H9 (cell line): ENCODE measurements around the gene HLA-DMA. TPM values are rescaled to one million over a fixed set of nuclear protein-coding genes. Genes with fewer than 3 reads are reported as not detected.

Experiments
- DNase-seq: peaks from one replicate; pipeline ENCODE4 v3.0.0-alpha.2; 2017
- H2AFZ ChIP-seq: one replicate; pipeline ENCODE4 v1.6.1; 2013; ENCODE audit warnings: mild to moderate bottlenecking, low read length, control low read depth, moderate library complexity
- H2AK5ac ChIP-seq: 2 replicates; pipeline ENCODE4 v1.6.1; 2013; ENCODE audit warnings: low read length, control low read depth, mixed read lengths; ENCODE audit not compliant: insufficient read length
- H2BK120ac ChIP-seq: one replicate; pipeline ENCODE4 v1.6.1; 2013; ENCODE audit warnings: low read depth, mild to moderate bottlenecking, low read length, control low read depth, inconsistent platforms; ENCODE audit not compliant: poor library complexity, severe bottlenecking
- H2BK12ac ChIP-seq: 2 replicates; pipeline ENCODE4 v1.6.1; 2013; ENCODE audit warnings: low read length, control low read depth, mixed read lengths, low read depth; ENCODE audit not compliant: insufficient read length
- H2BK15ac ChIP-seq: 2 replicates; pipeline ENCODE4 v1.6.1; 2013; ENCODE audit warnings: low read depth, low read length, control low read depth
- H2BK20ac ChIP-seq: one replicate; pipeline ENCODE4 v1.6.1; 2013; ENCODE audit warnings: low read depth, mild to moderate bottlenecking, low read length, control low read depth, inconsistent platforms; ENCODE audit not compliant: poor library complexity, severe bottlenecking
- H2BK5ac ChIP-seq: 2 replicates; pipeline ENCODE4 v1.6.1; 2013; ENCODE audit warnings: low read length, control low read depth, mixed read lengths; ENCODE audit not compliant: insufficient read length
- H3K14ac ChIP-seq: 2 replicates; pipeline ENCODE4 v1.6.1; 2013; ENCODE audit warnings: low read length, control low read depth; ENCODE audit not compliant: insufficient read depth
- H3K18ac ChIP-seq: 2 replicates; pipeline ENCODE4 v1.6.1; 2013; ENCODE audit warnings: low read depth, mild to moderate bottlenecking, mixed read lengths, low read length, control low read depth; ENCODE audit not compliant: insufficient read length
- H3K23ac ChIP-seq: 2 replicates; pipeline ENCODE4 v1.6.1; 2013; ENCODE audit warnings: low read length, control low read depth, mixed read lengths, low read depth; ENCODE audit not compliant: insufficient read length
- H3K23me2 ChIP-seq: 2 replicates; pipeline ENCODE4 v1.6.1; 2013; ENCODE audit warnings: low read depth, mild to moderate bottlenecking, mixed read lengths, low read length, control low read depth; ENCODE audit not compliant: insufficient read length, poor library complexity, severe bottlenecking
- H3K27ac ChIP-seq: 2 replicates; pipeline ENCODE4 v1.5.1; 2013; ENCODE audit warnings: low read length, control low read depth, mixed read lengths, low read depth; ENCODE audit not compliant: insufficient read length
- H3K27me3 ChIP-seq: 2 replicates; pipeline ENCODE4 v1.6.1; 2013; ENCODE audit warnings: low read length, control low read depth, inconsistent platforms; ENCODE audit not compliant: insufficient read depth
- H3K4ac ChIP-seq: 2 replicates; pipeline ENCODE4 v1.6.1; 2013; ENCODE audit warnings: low read depth, mild to moderate bottlenecking, control low read depth, inconsistent platforms, low read length, moderate library complexity
- H3K4me1 ChIP-seq: 2 replicates; pipeline ENCODE4 v1.6.1; 2013; ENCODE audit warnings: low read length, control low read depth, inconsistent platforms; ENCODE audit not compliant: insufficient read depth
- H3K4me2 ChIP-seq: 2 replicates; pipeline ENCODE4 v1.6.1; 2013; ENCODE audit warnings: low read length, control low read depth, mixed read lengths; ENCODE audit not compliant: insufficient read length, insufficient read depth
- H3K56ac ChIP-seq: 2 replicates; pipeline ENCODE4 v1.6.1; 2013; ENCODE audit warnings: low read depth, mild to moderate bottlenecking, mixed read lengths, low read length, control low read depth; ENCODE audit not compliant: insufficient read length
- H3K79me1 ChIP-seq: 2 replicates; pipeline ENCODE4 v1.6.1; 2013; ENCODE audit warnings: low read depth, mild to moderate bottlenecking, moderate library complexity, low read length, control low read depth, inconsistent platforms; ENCODE audit not compliant: insufficient read depth, poor library complexity, severe bottlenecking
- H3K79me2 ChIP-seq: 2 replicates; pipeline ENCODE4 v1.6.1; 2013; ENCODE audit warnings: low read length, control low read depth, inconsistent platforms; ENCODE audit not compliant: insufficient read depth
- H3K9ac ChIP-seq: 2 replicates; pipeline ENCODE4 v1.6.1; 2013; ENCODE audit warnings: low read length, control low read depth, mixed read lengths; ENCODE audit not compliant: insufficient read length; ENCODE audit errors: extremely low read depth
- H3K9me3 ChIP-seq: one replicate; pipeline ENCODE4 v1.6.1; 2013; ENCODE audit warnings: low read depth, low read length, inconsistent platforms; ENCODE audit not compliant: control insufficient read depth
- H3T11ph ChIP-seq: one replicate; pipeline ENCODE4 v1.6.1; 2013; ENCODE audit warnings: mild to moderate bottlenecking, low read length, control low read depth, inconsistent platforms
- H4K20me1 ChIP-seq: one replicate; pipeline ENCODE4 v1.6.1; 2013; ENCODE audit not compliant: control insufficient read depth, insufficient read length, insufficient read depth
- H4K5ac ChIP-seq: 2 replicates; pipeline ENCODE4 v1.6.1; 2013; ENCODE audit warnings: low read depth, mild to moderate bottlenecking, mixed read lengths, low read length, control low read depth; ENCODE audit not compliant: insufficient read length
- H4K8ac ChIP-seq: replicated peaks from 2 replicates; pipeline ENCODE4 v1.6.1; 2013; ENCODE audit warnings: low read length, control low read depth, mixed read lengths, low read depth; ENCODE audit not compliant: insufficient read length
- H4K91ac ChIP-seq: 2 replicates; pipeline ENCODE4 v1.6.1; 2013; ENCODE audit warnings: low read depth, mild to moderate bottlenecking, moderate library complexity, mixed read lengths, low read length, control low read depth; ENCODE audit not compliant: insufficient read length
- H3K27ac Mint-ChIP-seq, 3 experiments: 2 replicates in 2 of 3; 3 replicates in 1 of 3; pipeline ENCODE4 v1.8.0; 2020 to 2021; ENCODE audit warnings: mixed read lengths in 3 of 3, mild to moderate bottlenecking in 1 of 3, moderate library complexity in 1 of 3
- H3K27me3 Mint-ChIP-seq: 2 replicates; pipeline ENCODE4 v1.8.0; 2021; ENCODE audit warnings: low read depth, mild to moderate bottlenecking, moderate library complexity, mixed read lengths
- H3K36me3 Mint-ChIP-seq, 3 experiments: 2 replicates in 2 of 3; 3 replicates in 1 of 3; pipeline ENCODE4 v1.8.0; 2020 to 2021; ENCODE audit warnings: low read depth in 3 of 3, mixed read lengths in 3 of 3; ENCODE audit not compliant: insufficient read depth in 1 of 3
- H3K4me1 Mint-ChIP-seq, 2 experiments: 2 replicates each; pipeline ENCODE4 v1.8.0; 2020; ENCODE audit warnings: mixed read lengths in 2 of 2
- H3K4me3 Mint-ChIP-seq, 2 experiments: 2 replicates in 1 of 2; 3 replicates in 1 of 2; pipeline ENCODE4 v1.8.0; 2020 to 2021; ENCODE audit warnings: mild to moderate bottlenecking in 2 of 2, mixed read lengths in 2 of 2, moderate library complexity in 1 of 2
- H3K9me3 Mint-ChIP-seq, 2 experiments: 2 replicates in 1 of 2; 3 replicates in 1 of 2; pipeline ENCODE4 v1.8.0; 2020; ENCODE audit warnings: mild to moderate bottlenecking in 2 of 2, mixed read lengths in 2 of 2, moderate library complexity in 1 of 2
- WGBS: extraction: QIAGEN DNeasy Blood & Tissue Kit; methylation state at CpG from one replicate; pipeline ENCODE4 v1.1.7; 2013; ENCODE audit warnings: missing lambda C conversion rate, low lambda C conversion rate, mixed read lengths; ENCODE audit not compliant: insufficient read length; ENCODE audit errors: extremely low coverage; 5-methylcytosine and 5-hydroxymethylcytosine counted together
- total RNA-seq: library from RNA; stranded (reverse); gene quantifications from 2 replicates; pipeline ENCODE4 v1.2.1, GENCODE V29; 2021
- TF ChIP-seq, protein P1 (sequence below): fragments of 200-600 bp; sonication (generic); conservative IDR thresholded peaks from 3 replicates; pipeline ENCODE4 v1.8.0; 2021; ENCODE audit warnings: antibody characterized with exemption, mild to moderate bottlenecking

The HLA-DMA gene
- total RNA-seq, 1 experiment from 2014 or later: 7.5 TPM

DNA sequence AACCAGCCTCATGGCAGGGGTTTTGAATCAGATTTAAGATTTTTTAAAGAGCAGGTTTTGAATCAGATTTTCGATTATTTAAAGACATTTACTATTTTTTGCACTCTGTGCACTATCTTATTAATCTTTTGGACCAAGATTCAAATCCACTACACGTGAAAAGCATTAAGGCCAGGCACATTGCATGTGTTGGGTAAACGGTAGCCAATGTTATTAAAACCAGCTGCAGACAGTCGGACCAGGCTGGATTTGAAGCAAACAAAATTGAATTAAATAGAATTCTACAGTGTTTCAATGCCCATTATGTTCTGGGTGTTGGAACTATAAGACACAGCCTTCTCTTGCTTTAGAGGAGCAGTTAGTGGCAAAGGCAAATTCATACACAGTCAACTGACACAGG, 48.8 kb upstream of the HLA-DMA start:
- Histone ChIP-seq H3K9me3 (no peaks in the 10 kb centered on the region), H3K4me2 (no peak overlapping the region), H3K79me2 (no peaks in the 10 kb centered on the region), H4K5ac (no peak overlapping the region), H3K23ac (no peak overlapping the region), H3K56ac (no peak overlapping the region), H3K14ac (no peak overlapping the region), H3K18ac (no peak overlapping the region), H4K8ac (no peak overlapping the region), H4K20me1 (no peaks in the 10 kb centered on the region), H2BK5ac (no peak overlapping the region), H3K27ac (no peak overlapping the region), H3K79me1 (no peaks in the 10 kb centered on the region), H2AK5ac (no peak overlapping the region), H3T11ph (no peak overlapping the region), H2AFZ (no peak overlapping the region), H3K9ac (no peak overlapping the region), H3K27me3 (no peaks in the 10 kb centered on the region), H3K4ac (no peak overlapping the region), H3K23me2 (no peaks in the 10 kb centered on the region), H3K4me1 (no peaks in the 10 kb centered on the region), H2BK120ac (no peak overlapping the region), H2BK20ac (no peak overlapping the region), H4K91ac (no peak overlapping the region), H2BK12ac (no peak overlapping the region), H2BK15ac (no peak overlapping the region)
- no CpG with 5 or more reads among the region's 4 CpGs for WGBS
- TF ChIP-seq, protein P1, sequence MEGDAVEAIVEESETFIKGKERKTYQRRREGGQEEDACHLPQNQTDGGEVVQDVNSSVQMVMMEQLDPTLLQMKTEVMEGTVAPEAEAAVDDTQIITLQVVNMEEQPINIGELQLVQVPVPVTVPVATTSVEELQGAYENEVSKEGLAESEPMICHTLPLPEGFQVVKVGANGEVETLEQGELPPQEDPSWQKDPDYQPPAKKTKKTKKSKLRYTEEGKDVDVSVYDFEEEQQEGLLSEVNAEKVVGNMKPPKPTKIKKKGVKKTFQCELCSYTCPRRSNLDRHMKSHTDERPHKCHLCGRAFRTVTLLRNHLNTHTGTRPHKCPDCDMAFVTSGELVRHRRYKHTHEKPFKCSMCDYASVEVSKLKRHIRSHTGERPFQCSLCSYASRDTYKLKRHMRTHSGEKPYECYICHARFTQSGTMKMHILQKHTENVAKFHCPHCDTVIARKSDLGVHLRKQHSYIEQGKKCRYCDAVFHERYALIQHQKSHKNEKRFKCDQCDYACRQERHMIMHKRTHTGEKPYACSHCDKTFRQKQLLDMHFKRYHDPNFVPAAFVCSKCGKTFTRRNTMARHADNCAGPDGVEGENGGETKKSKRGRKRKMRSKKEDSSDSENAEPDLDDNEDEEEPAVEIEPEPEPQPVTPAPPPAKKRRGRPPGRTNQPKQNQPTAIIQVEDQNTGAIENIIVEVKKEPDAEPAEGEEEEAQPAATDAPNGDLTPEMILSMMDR: no peak
- Mint-ChIP-seq H3K27ac (no peak overlapping the region), H3K27me3 (peaks cover 13% of the 10 kb centered on the region), H3K9me3 (no peaks in the 10 kb centered on the region), H3K36me3 (peaks cover under 1 to 9% (median 6%) of the 10 kb centered on the region in 3 experiments; a peak in 3 of 7 replicates), H3K4me3 (no peak overlapping the region), H3K4me1 (peaks cover 4% of the 10 kb centered on the region in 2 experiments)
- no peak for DNase-seq
